ENCODE measurements around the gene FBXO15. TPM values are rescaled to one million over a fixed set of nuclear protein-coding genes. Genes with fewer than 3 reads are reported as not detected.

FBXO15 gene
- total RNA-seq, 1 donor from 2014 or later: 0.76 TPM

DNA sequence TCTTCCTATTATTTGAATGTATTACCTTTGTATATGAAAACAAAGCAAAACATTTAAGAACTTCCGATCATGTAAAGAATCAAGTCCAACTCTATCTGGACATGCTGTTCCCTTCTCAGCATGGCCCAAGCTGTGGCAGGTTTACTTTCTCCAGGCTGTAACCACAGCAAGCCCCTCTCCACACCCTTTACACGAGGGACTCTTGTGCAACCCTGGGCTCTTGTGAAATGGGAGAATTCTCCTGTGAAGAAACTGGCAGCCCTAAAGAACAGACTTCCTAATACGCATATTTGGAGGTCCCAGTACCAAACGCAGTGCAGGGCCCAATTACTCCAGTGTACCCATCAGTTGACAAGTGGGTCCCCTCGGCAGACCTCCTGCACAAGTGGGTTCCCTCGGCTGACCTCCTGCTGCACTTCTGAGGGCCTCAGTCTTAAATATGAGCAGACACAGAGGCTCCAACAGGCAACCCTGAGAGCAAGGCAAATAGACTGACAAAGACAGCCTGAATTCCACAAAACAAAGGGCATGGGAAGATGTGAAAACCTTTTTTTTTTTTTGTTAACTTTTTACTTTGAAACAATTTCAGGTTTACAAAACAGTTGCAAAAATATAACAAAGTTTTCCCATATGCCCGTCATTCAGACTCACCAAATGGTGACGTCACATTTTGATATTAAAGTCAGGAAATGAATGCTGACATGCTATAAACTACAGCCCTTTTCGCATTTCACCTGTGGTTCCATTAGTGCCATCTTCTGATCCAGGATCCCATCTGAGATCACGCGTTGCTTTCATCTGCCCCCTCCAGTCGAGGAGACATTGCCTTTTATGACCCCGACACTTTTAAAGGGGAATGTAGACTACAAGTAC lies 78.2 kb downstream of the FBXO15 start:
- no peak overlapping the region for H3K4me3 Mint-ChIP-seq (ENCODE audit: unreplicated experiment)
- no peak for DNase-seq
- no peaks in the 10 kb centered on the region for H3K36me3 Mint-ChIP-seq (ENCODE audit: unreplicated experiment)
- no peak overlapping the region for H3K27ac Mint-ChIP-seq (ENCODE audit: unreplicated experiment)
- peaks cover 3% of the 10 kb centered on the region for H3K27me3 Mint-ChIP-seq (ENCODE audit: unreplicated experiment)
- TF ChIP-seq, protein P1, sequence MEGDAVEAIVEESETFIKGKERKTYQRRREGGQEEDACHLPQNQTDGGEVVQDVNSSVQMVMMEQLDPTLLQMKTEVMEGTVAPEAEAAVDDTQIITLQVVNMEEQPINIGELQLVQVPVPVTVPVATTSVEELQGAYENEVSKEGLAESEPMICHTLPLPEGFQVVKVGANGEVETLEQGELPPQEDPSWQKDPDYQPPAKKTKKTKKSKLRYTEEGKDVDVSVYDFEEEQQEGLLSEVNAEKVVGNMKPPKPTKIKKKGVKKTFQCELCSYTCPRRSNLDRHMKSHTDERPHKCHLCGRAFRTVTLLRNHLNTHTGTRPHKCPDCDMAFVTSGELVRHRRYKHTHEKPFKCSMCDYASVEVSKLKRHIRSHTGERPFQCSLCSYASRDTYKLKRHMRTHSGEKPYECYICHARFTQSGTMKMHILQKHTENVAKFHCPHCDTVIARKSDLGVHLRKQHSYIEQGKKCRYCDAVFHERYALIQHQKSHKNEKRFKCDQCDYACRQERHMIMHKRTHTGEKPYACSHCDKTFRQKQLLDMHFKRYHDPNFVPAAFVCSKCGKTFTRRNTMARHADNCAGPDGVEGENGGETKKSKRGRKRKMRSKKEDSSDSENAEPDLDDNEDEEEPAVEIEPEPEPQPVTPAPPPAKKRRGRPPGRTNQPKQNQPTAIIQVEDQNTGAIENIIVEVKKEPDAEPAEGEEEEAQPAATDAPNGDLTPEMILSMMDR (IDR thresholded peaks at IDR 0.05; ENCODE audit: partially characterized antibody, unreplicated experiment): no peak
- H3K4me1 Mint-ChIP-seq (ENCODE audit: low read depth, unreplicated experiment): no peaks in the 10 kb centered on the region
- no peaks in the 10 kb centered on the region for H3K9me3 Mint-ChIP-seq (ENCODE audit: unreplicated experiment)

DNA sequence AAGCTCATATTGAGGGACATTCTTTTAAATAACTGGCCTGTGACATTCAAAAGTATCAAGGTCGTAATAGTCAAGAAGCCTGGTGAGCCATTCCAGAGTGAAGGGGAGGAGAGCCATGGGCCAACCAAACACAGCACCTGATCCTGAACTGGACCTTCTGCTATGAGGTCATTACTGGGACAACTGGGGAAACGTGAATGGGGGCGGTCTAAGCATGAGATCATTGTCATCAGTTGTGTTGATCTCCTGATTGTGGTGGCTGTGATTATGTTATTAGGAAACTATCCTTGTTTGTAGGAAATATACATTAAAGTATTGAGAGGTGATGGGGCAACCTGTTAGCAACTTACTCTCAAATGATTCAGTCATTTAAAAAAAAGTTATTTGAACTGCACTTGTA lies 79.3 kb downstream of the FBXO15 start:
- H3K9me3 Mint-ChIP-seq (ENCODE audit: unreplicated experiment): no peaks in the 10 kb centered on the region
- no peaks in the 10 kb centered on the region for H3K36me3 Mint-ChIP-seq (ENCODE audit: unreplicated experiment)
- H3K27me3 Mint-ChIP-seq (ENCODE audit: unreplicated experiment): peaks cover 3% of the 10 kb centered on the region
- no peak overlapping the region for H3K4me3 Mint-ChIP-seq (ENCODE audit: unreplicated experiment)
- TF ChIP-seq, protein P1 (IDR thresholded peaks at IDR 0.05; ENCODE audit: partially characterized antibody, unreplicated experiment): no peak
- DNase-seq: no peak
- no peaks in the 10 kb centered on the region for H3K4me1 Mint-ChIP-seq (ENCODE audit: low read depth, unreplicated experiment)
- no peak overlapping the region for H3K27ac Mint-ChIP-seq (ENCODE audit: unreplicated experiment)

DNA sequence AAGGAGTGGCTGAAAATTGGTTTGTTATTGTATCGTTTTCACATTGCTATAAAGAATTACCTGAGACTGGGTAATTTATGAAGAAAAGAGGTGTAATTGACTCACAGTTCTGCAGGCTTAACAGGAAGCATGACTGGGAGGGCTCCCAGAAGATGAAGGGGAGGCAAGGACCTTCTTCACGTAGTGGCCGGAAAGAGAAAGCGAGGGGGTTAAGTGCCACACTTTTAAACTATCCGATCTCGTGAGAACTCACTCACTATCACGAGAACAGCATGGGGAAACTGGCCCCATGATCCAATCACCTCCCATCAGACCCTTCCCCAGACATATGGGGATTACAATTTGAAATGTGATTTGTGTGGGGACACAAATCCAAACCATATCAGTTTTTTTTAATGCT lies 81.6 kb downstream of the FBXO15 start:
- no peaks in the 10 kb centered on the region for H3K36me3 Mint-ChIP-seq (ENCODE audit: unreplicated experiment)
- TF ChIP-seq, protein P1 (IDR thresholded peaks at IDR 0.05; ENCODE audit: partially characterized antibody, unreplicated experiment): no peak
- H3K4me1 Mint-ChIP-seq (ENCODE audit: low read depth, unreplicated experiment): no peaks in the 10 kb centered on the region
- H3K27ac Mint-ChIP-seq (ENCODE audit: unreplicated experiment): no peak overlapping the region
- DNase-seq: no peak
- H3K27me3 Mint-ChIP-seq (ENCODE audit: unreplicated experiment): no peaks in the 10 kb centered on the region
- no peak overlapping the region for H3K4me3 Mint-ChIP-seq (ENCODE audit: unreplicated experiment)
- no peaks in the 10 kb centered on the region for H3K9me3 Mint-ChIP-seq (ENCODE audit: unreplicated experiment)

DNA sequence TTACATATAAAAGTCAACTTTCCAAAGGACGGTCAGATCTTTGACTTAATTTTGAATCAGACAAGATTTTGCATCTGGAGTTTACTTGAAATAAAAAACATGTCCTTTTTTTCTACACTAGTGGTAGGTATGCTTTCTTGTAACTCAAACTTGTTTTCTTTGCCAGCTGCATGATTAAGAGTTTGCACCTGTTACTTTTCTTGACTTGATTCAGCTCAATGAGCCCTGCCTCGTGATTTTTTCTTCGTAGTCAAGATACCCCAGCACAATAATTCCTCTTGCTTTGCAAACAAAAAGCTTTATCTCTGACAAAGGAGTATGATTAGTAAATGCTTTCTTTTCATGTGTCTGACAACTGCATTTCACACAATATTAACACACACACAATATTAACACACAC lies 82.3 kb downstream of the FBXO15 start:
- Mint-ChIP-seq H3K9me3 (ENCODE audit: unreplicated experiment) (no peaks in the 10 kb centered on the region), H3K36me3 (ENCODE audit: unreplicated experiment) (no peaks in the 10 kb centered on the region), H3K27me3 (ENCODE audit: unreplicated experiment) (no peaks in the 10 kb centered on the region), H3K4me1 (ENCODE audit: low read depth, unreplicated experiment) (no peaks in the 10 kb centered on the region), H3K4me3 (ENCODE audit: unreplicated experiment) (no peak overlapping the region), H3K27ac (ENCODE audit: unreplicated experiment) (no peak overlapping the region)
- TF ChIP-seq, protein P1 (IDR thresholded peaks at IDR 0.05; ENCODE audit: partially characterized antibody, unreplicated experiment): no peak
- no peak for DNase-seq

DNA sequence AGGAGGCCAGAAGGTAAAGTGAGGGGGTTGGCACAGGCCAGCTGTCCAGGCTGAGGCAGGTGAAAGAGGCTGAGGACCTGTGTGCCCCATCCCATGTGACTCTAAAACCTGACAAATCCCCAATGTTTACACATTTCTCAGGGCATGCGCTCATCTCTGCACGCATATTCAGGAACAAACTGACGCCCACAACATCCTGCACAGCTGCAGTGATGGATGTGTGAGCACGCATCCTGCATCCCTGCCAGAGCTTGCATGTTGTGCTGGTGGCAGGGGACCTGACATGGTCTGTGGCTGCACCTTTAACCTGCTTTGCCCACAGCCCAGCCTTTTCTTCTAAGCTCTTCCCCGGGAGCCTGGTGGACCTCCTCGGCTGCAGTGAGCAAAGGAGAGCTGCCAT lies 83.1 kb downstream of the FBXO15 start:
- H3K27ac Mint-ChIP-seq (ENCODE audit: unreplicated experiment): no peak overlapping the region

More for the DNA sequence above, 83.1 kb downstream of the FBXO15 start:
- no peak for DNase-seq
- Mint-ChIP-seq H3K4me3 (ENCODE audit: unreplicated experiment) (no peak overlapping the region), H3K9me3 (ENCODE audit: unreplicated experiment) (no peaks in the 10 kb centered on the region), H3K36me3 (ENCODE audit: unreplicated experiment) (no peaks in the 10 kb centered on the region), H3K27me3 (ENCODE audit: unreplicated experiment) (no peaks in the 10 kb centered on the region), H3K4me1 (ENCODE audit: low read depth, unreplicated experiment) (no peaks in the 10 kb centered on the region)
- TF ChIP-seq, protein P1 (IDR thresholded peaks at IDR 0.05; ENCODE audit: partially characterized antibody, unreplicated experiment): no peak

All from glutamatergic neuron (in vitro differentiated cells).